ENCODE data around the gene TMEM91. TPM values are rescaled to one million over a fixed set of nuclear protein-coding genes. Genes with fewer than 3 reads are reported as not detected.

TMEM91 gene
- total and polyA plus RNA-seq, 2 of the 13 experiments (the other 11 are each of a cell fraction or from before 2014, with no cell fraction given) = 6.3 to 10.3 TPM

DNA sequence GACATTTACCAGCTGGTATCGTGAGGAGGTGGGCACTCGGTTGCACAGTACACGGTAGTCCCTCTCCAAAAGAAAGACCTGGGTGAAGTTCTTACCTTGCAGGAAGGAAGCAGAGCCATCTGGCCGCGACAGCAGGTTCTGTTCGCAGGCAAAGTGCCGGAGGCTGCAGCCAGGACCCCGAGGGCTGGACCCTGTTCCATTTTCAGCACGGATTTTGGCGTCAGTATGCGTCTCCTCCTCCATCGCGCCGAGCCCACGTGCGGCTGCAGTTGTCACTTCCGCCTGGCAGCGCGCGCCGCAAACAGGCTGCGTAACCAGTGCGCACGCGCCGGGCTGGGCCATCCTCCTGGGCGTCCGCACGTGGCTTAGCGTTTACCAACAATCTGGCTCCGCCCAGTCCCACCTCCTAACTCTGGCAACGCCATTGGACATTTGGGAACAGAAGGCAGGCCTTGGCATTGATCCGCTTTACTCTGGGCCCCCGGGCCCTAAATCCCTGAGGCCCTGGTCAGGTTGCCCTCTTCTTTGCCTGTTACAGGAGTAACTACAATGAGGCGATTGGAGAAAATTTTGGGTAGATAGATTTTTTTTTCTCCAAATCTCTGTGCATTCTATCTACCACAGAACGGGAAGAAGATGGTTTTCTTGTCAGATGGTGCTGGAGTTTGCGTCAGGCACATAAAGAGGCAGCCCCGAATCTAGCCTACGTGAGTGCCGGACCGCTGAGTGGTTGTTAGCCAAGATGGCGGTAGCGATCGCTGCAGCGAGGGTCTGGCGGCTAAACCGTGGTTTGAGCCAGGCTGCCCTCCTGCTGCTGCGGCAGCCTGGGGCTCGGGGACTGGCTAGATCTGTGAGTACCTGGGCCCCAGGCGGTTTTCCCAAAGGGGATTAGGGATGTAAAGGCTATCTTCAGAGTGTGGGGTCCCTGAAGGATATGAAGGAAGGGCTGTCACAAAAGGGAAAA, 21.0 kb downstream of the TMEM91 start, which contains the start of the genes BCKDHA and EXOSC5 (continued):
- TF ChIP-seq THAP9 (CRISPR knock-in tag; IDR thresholded peaks at IDR 0.05; ENCODE audit: borderline replicate concordance) (peak; percentile 99), MIXL1 (CRISPR knock-in tag; IDR thresholded peaks at IDR 0.05) (no peak), MEF2D (CRISPR knock-in tag; IDR thresholded peaks at IDR 0.05) (peak; percentile 23; the same call in 1 of the 2 replicates), CBX1 (IDR thresholded peaks at IDR 0.05; ENCODE audit: low read depth) (peak; percentile 63), ETV6 (CRISPR knock-in tag; conservative IDR thresholded peaks at IDR 0.05) (no peak), MIER3 (CRISPR knock-in tag; IDR thresholded peaks at IDR 0.05; ENCODE audit: borderline replicate concordance) (peak; percentile 89), ATM (IDR thresholded peaks at IDR 0.05; ENCODE audit: borderline replicate concordance) (no peak), ZNF777 (CRISPR knock-in tag; IDR thresholded peaks at IDR 0.05) (peak; percentile 21; the same call in 1 of the 2 replicates), ZNF256 (CRISPR knock-in tag; conservative IDR thresholded peaks at IDR 0.05) (no peak; the same call in 1 of the 2 replicates), ZMYM2 (CRISPR knock-in tag; IDR thresholded peaks at IDR 0.05) (no peak), ZFAT (CRISPR knock-in tag; conservative IDR thresholded peaks at IDR 0.05) (no peak), ZNF775 (CRISPR knock-in tag; IDR thresholded peaks at IDR 0.05; ENCODE audit: borderline replicate concordance) (no peak), TEF (CRISPR knock-in tag; IDR thresholded peaks at IDR 0.05) (no peak), CBX5 (CRISPR knock-in tag; IDR thresholded peaks at IDR 0.05; ENCODE audit: borderline replicate concordance) (no peak), PLRG1 (conservative IDR thresholded peaks at IDR 0.05) (no peak), DR1 (CRISPR knock-in tag; IDR thresholded peaks at IDR 0.05) (no peak)
- TF ChIP-seq, protein P1, sequence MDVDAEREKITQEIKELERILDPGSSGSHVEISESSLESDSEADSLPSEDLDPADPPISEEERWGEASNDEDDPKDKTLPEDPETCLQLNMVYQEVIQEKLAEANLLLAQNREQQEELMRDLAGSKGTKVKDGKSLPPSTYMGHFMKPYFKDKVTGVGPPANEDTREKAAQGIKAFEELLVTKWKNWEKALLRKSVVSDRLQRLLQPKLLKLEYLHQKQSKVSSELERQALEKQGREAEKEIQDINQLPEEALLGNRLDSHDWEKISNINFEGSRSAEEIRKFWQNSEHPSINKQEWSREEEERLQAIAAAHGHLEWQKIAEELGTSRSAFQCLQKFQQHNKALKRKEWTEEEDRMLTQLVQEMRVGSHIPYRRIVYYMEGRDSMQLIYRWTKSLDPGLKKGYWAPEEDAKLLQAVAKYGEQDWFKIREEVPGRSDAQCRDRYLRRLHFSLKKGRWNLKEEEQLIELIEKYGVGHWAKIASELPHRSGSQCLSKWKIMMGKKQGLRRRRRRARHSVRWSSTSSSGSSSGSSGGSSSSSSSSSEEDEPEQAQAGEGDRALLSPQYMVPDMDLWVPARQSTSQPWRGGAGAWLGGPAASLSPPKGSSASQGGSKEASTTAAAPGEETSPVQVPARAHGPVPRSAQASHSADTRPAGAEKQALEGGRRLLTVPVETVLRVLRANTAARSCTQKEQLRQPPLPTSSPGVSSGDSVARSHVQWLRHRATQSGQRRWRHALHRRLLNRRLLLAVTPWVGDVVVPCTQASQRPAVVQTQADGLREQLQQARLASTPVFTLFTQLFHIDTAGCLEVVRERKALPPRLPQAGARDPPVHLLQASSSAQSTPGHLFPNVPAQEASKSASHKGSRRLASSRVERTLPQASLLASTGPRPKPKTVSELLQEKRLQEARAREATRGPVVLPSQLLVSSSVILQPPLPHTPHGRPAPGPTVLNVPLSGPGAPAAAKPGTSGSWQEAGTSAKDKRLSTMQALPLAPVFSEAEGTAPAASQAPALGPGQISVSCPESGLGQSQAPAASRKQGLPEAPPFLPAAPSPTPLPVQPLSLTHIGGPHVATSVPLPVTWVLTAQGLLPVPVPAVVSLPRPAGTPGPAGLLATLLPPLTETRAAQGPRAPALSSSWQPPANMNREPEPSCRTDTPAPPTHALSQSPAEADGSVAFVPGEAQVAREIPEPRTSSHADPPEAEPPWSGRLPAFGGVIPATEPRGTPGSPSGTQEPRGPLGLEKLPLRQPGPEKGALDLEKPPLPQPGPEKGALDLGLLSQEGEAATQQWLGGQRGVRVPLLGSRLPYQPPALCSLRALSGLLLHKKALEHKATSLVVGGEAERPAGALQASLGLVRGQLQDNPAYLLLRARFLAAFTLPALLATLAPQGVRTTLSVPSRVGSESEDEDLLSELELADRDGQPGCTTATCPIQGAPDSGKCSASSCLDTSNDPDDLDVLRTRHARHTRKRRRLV (CRISPR knock-in tag; IDR thresholded peaks at IDR 0.05) = 0 out of 2 replicates have a peak, but pooled peaks have one; percentile 1
- TF ChIP-seq, protein P2, sequence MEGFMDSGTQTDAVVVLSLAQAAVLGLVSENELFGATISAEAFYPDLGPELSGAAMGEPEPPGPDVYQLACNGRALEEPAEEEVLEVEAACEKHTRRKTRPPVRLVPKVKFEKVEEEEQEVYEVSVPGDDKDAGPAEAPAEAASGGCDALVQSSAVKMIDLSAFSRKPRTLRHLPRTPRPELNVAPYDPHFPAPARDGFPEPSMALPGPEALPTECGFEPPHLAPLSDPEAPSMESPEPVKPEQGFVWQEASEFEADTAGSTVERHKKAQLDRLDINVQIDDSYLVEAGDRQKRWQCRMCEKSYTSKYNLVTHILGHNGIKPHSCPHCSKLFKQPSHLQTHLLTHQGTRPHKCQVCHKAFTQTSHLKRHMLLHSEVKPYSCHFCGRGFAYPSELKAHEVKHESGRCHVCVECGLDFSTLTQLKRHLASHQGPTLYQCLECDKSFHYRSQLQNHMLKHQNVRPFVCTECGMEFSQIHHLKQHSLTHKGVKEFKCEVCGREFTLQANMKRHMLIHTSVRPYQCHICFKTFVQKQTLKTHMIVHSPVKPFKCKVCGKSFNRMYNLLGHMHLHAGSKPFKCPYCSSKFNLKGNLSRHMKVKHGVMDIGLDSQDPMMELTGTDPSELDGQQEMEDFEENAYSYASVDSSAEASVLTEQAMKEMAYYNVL (CRISPR knock-in tag; IDR thresholded peaks at IDR 0.05; ENCODE audit: borderline replicate concordance) = no peak

Measured in HepG2 (cell line).